Stimulated activated CD8-positive, alpha-beta memory T cell treated with anti-CD3 and anti-CD28 coated beads, Interleukin-12 subunit alpha, Interleukin-12 subunit beta, amount 100 ng/mL, for 4 hours (primary cell): ENCODE results near the gene WASF1.

Experiments
- DNase-seq: peaks from one replicate; pipeline ENCODE4 v3.0.0-alpha.2; 2020; ENCODE audit warnings: low read depth

The WASF1 gene

DNA sequence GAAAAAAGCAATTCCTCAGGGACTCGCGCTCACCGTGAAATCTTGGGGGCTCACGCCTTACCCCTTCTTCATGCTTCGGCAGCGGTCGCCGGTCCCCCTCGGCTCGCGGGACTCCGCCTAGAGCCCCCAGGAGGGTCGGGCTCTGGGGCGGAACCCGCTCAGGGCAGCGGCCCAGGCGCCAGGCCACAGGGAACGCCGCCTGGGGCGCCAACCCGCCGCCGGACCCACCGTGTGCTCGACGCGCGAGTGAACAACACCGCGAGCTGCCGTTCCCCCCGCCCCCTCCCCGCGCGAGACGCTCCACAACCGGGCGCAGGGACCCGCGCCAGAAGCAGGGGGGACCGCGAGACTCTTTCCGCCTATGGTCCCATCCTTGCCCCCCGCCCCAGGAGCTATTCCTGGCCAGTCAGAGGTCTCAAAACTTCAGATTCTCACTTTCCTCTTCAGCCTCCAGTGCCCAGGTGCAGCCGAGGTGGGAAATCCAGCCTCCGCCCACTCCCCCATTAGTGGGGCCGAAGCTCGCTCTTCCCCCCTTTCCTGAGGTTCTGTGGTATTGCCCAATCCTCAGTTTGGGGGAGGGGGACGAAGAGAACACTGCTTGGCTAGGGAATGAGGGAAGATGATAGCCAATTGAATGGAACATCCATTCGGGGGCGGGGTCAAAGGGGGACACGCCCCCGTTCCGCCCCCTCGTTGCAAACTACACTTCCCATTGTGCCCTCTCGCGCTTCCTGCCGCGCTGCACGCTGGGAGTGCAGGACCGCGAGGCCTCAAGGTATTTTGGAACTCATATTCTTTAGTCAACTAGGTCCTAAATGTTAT lies at the start of gene WASF1:
TSS of gene WASF1 (minus strand) at position 265 of the 822 bp plus-strand sequence. CDS start 52,069 bp downstream, outside the sequence.
- peak; percentile 81 for DNase-seq

DNA sequence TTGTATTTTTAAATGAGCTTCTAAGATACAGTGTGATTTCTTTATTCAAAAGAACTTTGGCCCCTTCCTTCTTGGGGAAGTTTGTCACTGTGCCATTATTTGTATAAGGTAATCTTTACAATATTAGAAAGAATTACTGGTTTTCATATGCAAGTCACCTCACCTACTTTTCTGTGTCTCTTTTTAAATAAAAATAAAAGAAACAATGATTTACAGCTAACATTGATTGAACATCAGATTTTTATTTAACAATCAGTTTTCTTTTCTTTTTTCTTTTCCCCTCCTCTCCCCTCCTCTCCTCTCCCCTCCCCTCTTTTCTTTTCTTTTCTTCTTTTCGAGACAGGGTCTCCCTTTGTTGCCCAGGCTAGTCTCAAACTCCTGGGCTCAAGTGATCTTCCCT lies 46.8 kb upstream of the WASF1 start:
- no peak for DNase-seq

DNA sequence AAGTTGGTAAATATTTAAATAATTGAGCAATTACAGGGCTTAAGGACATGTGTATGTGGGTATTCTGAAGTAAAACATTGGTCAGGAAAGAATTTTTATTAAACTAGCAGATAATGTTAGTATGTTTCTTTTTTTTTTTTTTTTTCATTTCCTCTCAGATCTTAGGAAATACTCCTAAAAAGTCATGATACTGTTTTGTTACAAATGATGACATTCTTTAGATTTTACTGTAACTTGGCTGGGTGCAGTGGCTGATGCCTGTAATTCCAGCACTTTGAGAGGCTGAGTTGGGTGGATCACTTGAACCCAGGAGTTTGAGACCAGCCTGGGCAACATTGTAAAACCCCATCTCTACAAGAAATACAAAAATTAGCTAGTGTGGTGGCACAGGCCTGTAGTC lies 42.3 kb upstream of the WASF1 start:
- no peak for DNase-seq

DNA sequence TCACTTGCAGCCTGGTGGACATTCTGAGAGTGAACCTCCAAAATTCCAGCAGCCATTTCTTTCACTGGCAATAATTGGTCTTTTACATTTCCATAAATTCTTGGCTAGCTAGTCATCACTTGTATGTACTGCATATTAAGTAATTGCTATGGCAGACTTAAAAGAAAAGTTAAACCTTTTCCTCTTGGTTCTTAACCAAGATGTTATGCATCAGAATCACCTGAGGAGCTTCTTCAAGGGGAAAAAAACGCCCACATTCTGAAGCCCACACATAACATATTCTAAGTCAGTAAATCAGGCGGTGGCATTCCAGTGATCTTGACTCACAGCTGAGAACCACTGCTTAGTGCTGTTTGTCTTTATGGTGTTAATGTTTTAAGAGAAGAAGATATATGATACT lies 37.8 kb upstream of the WASF1 start:
- DNase-seq, result no peak

DNA sequence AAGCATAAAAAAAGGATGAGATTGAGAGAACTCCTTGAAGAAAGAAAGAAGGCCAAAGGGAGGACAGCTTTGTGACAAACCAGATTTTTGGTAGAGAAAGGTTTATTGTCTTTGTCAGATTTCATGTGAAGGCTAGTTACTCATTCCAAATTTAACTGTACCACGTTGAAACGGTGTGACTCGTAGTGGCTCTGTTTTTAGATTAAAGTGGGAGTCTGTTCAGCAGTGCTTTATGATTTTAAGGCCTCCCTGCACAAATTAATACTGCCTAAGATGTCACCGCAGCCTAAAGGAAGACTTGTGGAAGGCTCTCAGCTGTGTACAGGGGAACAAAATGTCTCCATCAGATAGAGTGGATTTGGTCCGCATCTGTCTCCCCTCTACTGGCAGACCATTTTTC lies 36.7 kb upstream of the WASF1 start:
- no peak for DNase-seq

DNA sequence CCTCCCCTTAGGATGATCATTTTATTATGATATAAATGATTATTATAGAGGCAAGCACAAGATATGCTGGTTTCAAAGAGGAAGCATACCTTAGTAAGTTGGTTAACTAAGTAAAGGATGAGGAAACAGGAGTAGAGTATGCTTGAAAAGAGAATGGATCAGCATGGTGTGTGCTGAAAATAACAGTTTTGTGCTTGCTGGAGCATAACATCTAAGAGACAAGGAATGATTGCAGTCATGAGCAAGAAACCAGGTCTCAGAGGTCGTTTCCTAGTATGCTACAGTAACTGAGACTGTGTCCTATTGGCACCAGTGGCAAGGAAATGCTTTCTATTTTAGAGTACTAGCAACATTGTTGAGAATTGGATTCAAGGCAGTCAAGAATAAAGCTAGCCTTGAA lies 34.9 kb upstream of the WASF1 start:
- no peak for DNase-seq

DNA sequence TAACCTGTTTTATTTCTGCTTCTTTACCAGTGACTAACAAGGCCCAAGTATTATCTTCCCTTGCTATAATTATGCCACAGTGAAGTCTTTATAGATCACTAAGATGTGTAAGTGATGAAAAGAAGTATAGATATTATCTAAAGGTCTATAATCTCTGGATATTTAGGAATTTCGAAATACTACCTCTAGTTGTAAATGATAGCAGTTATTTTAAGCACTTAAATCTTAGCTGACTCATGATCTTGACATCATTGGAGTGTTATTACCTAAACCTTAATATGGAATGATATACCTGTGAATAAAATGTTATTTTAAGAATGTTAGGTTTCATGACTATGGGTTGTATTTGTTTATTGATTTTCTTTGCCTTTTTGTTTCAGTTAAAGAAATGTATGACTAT lies 32.3 kb upstream of the WASF1 start:
- no peak for DNase-seq

DNA sequence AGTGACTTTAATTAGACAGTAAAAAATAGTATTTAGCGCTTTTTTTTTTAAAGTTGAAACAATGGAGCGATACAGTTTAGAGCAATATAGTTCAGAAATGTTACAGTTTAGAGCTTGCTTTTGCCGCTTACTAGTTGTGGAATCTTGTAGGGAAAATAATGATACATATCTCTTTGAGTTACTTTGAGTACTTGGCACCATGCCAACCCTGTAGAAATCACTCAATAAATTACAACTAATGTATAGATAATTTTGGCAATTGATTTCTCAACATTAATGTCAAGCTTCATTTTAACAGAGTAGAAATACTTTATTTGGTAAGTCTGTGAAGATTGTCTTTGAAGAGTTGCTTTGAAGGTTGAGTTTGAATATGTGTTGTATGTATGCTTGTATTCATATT lies 28.2 kb upstream of the WASF1 start:
- no peak for DNase-seq

DNA sequence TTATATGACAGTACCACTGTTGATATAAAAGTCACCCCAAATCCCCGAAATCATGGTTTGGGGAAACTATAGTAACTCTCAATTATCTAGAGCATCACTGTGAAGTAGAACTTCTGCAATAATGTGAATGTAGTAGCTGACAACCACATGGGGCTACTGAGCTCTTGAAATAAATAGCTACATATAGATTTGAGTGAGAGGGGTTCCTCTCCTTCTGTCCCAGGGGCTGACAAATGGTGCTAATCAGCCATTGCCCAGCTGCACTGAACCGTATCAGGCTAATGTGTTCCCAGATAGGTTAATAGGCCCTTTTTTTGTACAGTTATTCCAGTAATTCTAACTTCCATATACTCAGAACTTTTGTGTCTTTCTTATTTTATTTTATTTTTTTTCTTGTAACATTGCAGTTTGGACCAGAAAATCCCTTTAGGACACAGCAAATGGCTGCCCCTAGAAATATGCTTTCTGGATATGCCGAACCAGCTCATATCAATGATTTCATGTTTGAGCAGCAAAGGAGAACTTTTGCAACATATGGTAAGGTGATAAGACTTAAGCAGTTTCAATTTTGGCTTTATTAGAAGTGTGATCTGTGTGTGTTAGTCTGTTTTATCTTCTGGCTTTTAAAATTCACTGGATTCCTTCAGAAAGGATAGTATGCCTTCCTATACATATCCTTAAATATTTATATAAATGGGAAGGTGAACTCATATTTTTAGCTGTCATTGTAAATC lies 21.8 kb upstream of the WASF1 start:
- no peak for DNase-seq

DNA sequence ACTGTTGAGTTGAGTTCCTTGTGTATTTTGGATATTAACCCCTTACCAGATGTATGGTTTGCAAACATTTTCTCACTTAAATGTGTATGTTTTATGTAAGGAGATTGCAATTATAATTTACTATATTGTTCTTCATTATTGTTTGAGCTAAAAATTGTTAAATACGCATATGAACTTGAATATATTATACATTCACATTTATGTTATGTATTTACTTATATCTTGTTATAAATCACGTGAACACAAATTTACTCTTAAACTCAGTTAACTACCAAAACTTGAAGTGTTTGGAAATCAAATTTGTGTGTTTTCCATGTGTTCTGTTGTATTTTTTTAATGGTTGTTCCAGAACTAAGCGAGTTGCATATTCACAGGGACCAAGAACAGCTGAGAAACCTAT lies 19.1 kb upstream of the WASF1 start:
- no peak for DNase-seq

DNA sequence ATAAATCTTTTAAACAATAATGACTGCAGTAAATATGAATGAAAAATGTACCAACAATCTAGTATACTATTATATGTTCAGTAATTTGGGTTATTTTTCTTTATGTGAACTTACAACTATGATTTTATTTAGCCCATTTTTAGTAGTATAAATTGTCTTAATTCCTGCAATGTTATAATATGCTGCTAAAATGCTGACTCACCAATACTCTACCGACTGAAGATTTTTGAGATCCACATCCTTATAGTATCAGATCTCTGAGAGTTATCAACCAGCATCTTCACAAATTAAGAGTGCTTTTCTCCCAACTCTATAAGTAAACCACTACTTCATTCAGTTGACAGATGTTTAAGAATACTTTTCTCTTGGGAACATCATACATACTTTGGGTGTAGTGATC lies 17.4 kb upstream of the WASF1 start:
- DNase-seq, result no peak

DNA sequence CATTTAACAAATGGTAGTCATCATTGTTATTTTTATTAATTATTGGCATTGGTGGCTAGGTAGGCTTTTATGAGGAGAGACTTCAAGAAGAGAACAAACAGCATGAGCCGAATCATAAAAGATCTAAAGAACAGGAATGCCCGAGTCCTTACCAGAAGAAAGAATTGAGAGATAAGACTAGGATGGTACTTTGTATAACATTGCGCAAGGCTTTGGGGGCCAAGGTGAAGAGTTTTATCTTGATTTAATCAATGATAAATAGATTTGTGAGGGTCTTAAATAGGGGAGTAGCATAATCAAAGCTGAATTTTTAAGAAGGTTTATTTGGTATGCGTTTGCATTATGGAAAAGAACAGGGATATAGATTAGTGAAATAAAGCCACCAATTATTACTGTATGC lies 16.2 kb upstream of the WASF1 start:
- DNase-seq, result no peak

DNA sequence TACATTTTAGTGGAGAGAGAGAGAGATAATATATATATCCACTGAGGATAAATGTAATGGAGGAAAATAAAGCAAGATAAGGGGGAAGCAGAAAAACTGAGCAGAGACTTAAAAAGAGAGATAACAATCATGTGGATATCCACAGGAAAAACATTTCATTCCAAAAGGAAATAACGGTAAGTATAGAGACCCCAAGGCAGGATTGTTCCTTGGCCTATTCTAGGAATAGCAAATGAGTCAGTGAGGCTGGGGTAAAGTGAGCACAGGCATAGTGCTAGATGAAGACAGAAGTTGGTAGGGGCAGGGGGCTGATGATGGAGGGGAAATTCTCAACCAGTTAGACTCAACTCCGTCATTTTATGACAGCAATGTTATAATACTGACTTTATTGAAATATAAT lies 12.0 kb upstream of the WASF1 start:
- DNase-seq, result no peak

DNA sequence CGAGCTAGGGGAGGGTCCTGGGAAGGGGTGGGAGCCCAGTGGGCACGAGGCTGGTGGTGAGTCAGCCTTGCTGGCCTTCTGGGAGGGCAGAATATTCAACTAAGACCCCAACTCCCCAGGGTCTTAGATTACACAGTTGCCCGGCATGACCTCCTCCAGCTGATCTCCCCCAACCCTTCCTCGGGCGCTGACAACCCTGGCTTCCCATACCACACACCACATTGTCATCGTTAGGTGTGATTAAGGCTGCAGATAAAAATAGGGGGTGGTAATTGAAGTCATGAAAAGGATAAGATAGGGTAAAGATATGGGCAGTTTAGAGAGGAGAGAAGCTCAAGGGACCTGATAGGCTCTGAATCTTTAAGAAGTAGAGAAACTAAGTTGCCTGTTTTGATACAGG lies 11.3 kb upstream of the WASF1 start:
- no peak for DNase-seq

DNA sequence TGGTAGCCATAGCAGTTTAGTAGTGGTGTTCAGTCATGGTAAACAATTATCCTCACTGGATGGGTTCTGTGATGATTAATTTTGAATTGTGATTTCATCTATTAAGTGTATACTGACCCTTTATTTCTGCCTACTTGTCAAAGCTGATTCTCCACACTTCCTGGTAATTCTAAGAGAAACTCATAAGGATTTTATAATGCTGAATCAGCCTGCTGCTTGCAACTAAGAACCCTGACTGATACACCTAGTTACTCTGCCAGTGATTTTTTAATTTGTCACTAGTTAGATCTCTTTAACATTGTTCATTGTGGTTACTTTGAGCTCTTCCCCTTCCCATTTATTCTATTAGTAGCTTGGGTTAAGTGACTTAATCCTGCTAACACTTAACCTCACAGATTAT lies 9.3 kb upstream of the WASF1 start:
- no peak for DNase-seq

DNA sequence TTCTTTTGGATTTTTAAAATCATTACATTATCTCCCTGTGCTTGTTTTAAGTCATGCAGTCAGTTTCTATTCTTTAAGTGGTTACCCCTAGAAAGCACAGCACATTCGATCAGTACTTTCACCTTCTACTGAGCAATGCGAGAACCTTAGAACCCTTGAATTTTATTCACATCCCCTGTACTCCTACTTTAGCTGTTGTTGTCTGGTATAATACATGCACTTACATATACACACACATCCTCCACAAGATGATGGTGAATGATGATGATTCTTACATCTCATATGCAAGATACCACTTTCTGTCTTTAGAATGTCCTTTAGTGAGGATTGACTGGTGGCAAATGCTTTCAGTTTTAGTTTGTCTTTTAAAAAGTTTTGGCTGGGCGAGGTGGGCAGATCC lies 6.4 kb upstream of the WASF1 start:
- no peak for DNase-seq

DNA sequence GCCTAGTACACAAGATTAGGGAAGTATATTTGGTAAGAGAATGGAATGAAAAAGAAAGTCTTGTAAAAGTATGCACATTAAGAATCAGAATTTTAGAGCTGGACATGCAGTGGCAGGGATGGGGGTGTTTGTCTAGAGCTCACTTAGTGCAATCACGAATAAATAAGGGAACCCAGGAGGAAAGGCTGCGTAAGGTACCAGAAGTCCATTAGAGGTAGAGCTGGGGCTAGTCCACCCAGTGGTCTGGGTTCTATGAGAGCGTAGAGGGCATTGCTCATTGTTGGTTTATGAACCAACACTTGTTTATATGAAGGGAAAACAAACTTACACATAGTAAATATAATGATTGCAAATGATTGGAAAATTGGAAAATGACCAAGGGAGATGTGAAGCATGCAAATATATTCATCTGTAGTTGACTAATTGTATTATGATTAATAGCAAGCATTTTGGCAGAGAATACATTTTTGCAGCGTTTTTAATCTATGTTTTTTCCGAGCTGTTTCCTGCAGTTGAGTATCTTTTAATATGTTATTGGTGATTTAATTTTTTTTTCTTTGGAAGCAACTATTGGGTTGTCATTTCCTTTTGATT lies 3.9 kb upstream of the WASF1 start:
- no peak for DNase-seq

DNA sequence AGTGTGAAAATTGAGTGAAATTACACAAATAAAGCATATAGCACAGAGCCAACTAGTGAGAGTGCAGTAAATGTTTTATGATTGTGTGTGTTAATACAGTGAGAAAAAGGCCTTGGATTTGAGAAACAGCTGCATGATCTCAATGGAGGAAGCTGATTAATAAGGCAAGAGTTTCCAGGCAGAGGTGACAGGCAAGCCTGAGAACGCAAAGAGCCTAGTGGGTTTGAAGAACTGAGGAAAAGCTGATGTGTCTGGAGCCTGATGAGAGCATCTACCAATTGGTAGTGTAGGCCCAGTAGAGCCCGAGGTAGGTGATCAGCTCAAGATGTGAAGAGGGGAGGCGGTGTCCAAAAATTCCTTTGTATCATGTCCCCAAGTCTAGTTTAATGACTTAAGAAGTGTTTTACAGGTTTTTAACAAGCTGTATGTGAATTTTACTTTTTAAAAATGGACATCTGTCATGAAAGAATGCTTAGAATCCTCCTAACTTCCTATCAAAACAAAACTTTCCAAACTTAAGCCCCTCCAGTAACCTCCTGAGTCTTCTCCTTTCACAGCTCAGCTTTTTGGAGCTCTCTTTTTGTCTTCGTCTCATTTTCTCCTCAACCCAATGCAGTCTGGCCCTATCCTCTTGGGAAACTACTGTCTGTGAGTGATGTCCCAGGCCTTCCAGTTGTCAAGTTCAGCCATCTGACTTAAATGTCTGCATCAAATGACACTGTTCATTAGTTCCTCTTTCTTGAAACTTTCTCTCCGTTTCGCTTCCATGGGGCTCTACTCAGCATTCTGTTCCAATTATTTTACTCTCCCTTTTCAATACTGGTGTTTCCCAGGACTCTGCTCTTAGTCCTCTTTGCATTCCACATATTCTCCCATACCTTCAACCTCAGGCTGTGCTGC lies 1.9 kb upstream of the WASF1 start:
- DNase-seq, result no peak

DNA sequence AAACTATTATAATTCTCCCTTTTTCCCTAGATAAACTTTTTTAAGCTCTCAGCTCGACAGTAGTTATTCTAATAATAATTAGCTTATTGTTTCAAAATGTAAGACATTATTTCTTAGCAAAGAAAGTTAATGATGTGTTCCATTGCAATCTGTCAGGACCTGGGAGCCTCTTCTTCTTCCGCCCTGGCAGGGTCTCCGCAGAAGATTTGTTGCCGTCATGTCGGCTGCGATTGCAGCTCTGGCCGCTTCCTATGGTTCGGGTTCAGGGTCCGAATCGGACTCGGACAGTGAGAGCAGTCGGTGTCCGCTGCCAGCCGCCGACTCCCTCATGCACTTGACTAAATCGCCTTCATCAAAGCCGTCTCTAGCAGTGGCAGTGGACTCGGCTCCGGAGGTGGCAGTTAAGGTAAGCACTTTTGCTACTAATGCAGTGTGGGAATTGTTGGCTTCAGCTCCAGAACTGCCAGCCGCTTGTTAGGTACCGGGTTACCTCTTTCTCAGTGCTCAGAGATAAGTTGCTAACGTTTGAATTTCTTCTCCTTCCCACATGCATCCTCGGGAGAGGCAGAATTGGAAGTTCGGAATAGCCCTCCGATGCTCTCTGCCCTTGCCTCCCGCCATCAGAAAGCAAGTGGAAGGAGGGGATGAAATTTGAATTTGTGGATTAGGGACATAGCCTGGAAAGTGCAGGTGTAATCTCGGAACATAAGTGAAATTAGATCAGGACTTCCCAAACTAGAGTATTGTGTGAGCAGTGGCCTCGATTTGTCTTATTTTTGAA lies 948 bp upstream of the WASF1 start, which contains the start of gene CDC40:
TSS of gene CDC40 (plus strand) at position 200 of the 781 bp plus-strand sequence. CDS start at position 218, 18 bp downstream.
- DNase-seq, result peak; percentile 30

DNA sequence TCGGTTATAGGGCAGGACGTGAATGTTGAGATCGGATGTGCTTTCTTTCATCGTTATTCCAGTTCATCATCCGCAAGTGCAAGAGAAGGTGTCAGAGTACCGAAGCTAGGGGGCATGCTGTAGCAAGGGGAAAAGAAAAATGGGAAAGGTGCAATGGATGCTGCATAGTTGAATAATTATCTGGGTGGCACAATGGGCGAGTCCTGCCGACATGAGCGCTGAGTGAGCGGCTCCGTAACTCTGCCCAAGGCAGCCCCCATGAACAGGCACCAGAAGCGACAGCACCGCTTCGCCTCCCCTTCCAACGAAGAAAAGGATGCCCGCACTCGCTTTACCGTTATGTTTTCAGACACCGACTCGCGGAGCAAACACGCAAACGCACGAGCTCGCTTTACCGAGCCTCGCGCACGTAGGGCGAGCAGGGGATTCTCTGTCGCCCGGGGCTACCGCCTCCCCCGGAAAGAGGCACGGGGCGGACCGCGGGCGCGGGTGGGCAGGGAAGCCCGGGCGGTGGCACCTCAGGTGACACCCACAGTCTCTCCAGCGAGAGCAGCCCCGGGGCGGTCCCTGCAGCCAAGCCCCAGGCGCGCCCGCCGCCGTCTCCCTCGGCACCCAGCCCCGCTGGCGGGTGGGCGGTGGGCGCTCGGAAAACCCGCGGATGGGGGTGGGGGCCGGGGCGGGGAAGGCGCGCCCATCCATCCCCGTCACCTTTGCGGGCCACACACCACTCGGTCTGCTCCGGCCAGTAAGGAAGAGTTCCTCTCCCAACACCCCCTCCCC lies 654 bp downstream of the WASF1 start:
- DNase-seq, result peak; percentile 58
